Nucleus accumbens (tissue), 56 donors: ENCODE measurements around the gene ELOB.

ENCODE experiments used
- DNase-seq, 56 donors: peaks; one replicate each; lab custom pipeline; 2025; lab: John Stamatoyannopoulos, UW

ELOB gene

GRCh38 chr16:2770057-2770951, 6.8 kb downstream of the ELOB start:
- DNase-seq: no peak

- no peak for DNase-seq
Observed at GRCh38 chr16:2769675-2770056, 7.4 kb downstream of the ELOB start.

- no peak for DNase-seq
Observed at GRCh38 chr16:2769100-2769529, 8.0 kb downstream of the ELOB start.

- no peak for DNase-seq
Observed at GRCh38 chr16:2768403-2769089, 8.5 kb downstream of the ELOB start.

- DNase-seq: peak in 4 of 56 donors; percentile 1 to 45 (median 34)
Observed at GRCh38 chr16:2767891-2768290, 9.2 kb downstream of the ELOB start.

GRCh38 chr16:2767140-2767731, 9.8 kb downstream of the ELOB start:
- no peak for DNase-seq

GRCh38 chr16:2766430-2767139, 10.5 kb downstream of the ELOB start:
- DNase-seq: no peak

GRCh38 chr16:2765462-2766404, 11.3 kb downstream of the ELOB start:
- DNase-seq: no peak

- no peak for DNase-seq
Observed at GRCh38 chr16:2764718-2765117, 12.4 kb downstream of the ELOB start.

GRCh38 chr16:2763173-2763572, 13.9 kb downstream of the ELOB start:
- DNase-seq: no peak

GRCh38 chr16:2762711-2763110, 14.4 kb downstream of the ELOB start:
- no peak for DNase-seq

GRCh38 chr16:2761886-2762583, 15.0 kb downstream of the ELOB start:
- DNase-seq: no peak

- no peak for DNase-seq
Observed at GRCh38 chr16:2761472-2761871, 15.6 kb downstream of the ELOB start.

GRCh38 chr16:2757344-2757743, 19.7 kb downstream of the ELOB start:
- DNase-seq: no peak

- DNase-seq: no peak
Observed at GRCh38 chr16:2756288-2757015, 20.6 kb downstream of the ELOB start.

GRCh38 chr16:2755158-2755557, 21.9 kb downstream of the ELOB start:
- no peak for DNase-seq

GRCh38 chr16:2753733-2754020, 23.4 kb downstream of the ELOB start:
- no peak for DNase-seq
